Activated CD8-positive, alpha-beta T cell treated with anti-CD3 and anti-CD28 coated beads, Interleukin-2, amount 10 ng/mL, durations not matched to agents 7 days and 5 days (primary cell): ENCODE measurements around the gene NAIF1. TPM values are rescaled to one million over a fixed set of nuclear protein-coding genes. Genes with fewer than 3 reads are reported as not detected.
A peak's percentile ranks its signal among the peaks of the same experiment; 100 is the strongest.

Source experiments
- ATAC-seq: fragments of 150-1000 bp; cut with Tn5 transposase; one replicate; pipeline ENCODE4 v1.10.0; 2021; ENCODE audit warnings: moderate library complexity
- CTCF ChIA-PET: fragments of 350-600 bp; sonication (Branson Sonifier 250); formaldehyde crosslinking; loops from one replicate; lab custom pipeline; 2021; ENCODE audit warnings: antibody characterized with exemption; lab: Charles Lee
- POLR2A ChIA-PET: fragments of 350-600 bp; sonication (Branson Sonifier 250); formaldehyde crosslinking; loops from one replicate; lab custom pipeline; 2021; ENCODE audit warnings: antibody characterized with exemption; lab: Charles Lee
- DNase-seq: peaks from one replicate; pipeline ENCODE4 v3.0.0-alpha.2; 2020
- H3K27ac Mint-ChIP-seq: one replicate; pipeline ENCODE4 v1.8.0; 2021; ENCODE audit warnings: mild to moderate bottlenecking, mixed read lengths
- H3K27me3 Mint-ChIP-seq: one replicate; pipeline ENCODE4 v1.8.0; 2021; ENCODE audit warnings: low read depth, mixed read lengths
- H3K36me3 Mint-ChIP-seq: one replicate; pipeline ENCODE4 v1.8.0; 2021; ENCODE audit warnings: low read depth, mixed read lengths
- H3K4me1 Mint-ChIP-seq: one replicate; pipeline ENCODE4 v1.8.0; 2021; ENCODE audit warnings: low read depth, mixed read lengths
- H3K4me3 Mint-ChIP-seq: one replicate; pipeline ENCODE4 v1.8.0; 2021; ENCODE audit warnings: mild to moderate bottlenecking, mixed read lengths
- H3K9me3 Mint-ChIP-seq: one replicate; pipeline ENCODE4 v1.8.0; 2022; ENCODE audit warnings: mixed read lengths; ENCODE audit not compliant: insufficient read depth
- total RNA-seq, 2 experiments: library from RNA; stranded (reverse); gene quantifications; one replicate each; pipeline ENCODE4 v1.2.3, GENCODE V29; 2021

NAIF1 gene
- total RNA-seq, 2 experiments from 2014 or later, result 13.3 to 15.4 TPM

- POLR2A ChIA-PET, result interaction anchor here (0.6 to 2.2 kb wide), 4 partner anchors 27 to 252 kb away, joined by 3 to 12 read pairs (median 6); no protein-coding TSS in a partner anchor
- Mint-ChIP-seq H3K36me3 (peaks cover 46% of the 10 kb centered on the region), H3K9me3 (no peaks in the 10 kb centered on the region), H3K4me3 (no peak overlapping the region), H3K27ac (peak overlapping the region; percentile 31), H3K27me3 (no peaks in the 10 kb centered on the region), H3K4me1 (peaks cover 51% of the 10 kb centered on the region)
- ATAC-seq, result no peak
- no peak for DNase-seq
- CTCF ChIA-PET, result interaction anchor here (0.9 to 2.5 kb wide), 7 partner anchors 8 to 122 kb away, joined by 3 to 12 read pairs (median 4); no protein-coding TSS in a partner anchor
Measured at GRCh38 chr9:128065907-128066712, 1.0 kb downstream of the NAIF1 start.

GRCh38 chr9:128062846-128063831 is 4.0 kb downstream of the NAIF1 start:
- H3K27ac Mint-ChIP-seq, result no peak overlapping the region
- ChIA-PET CTCF (interaction anchor here (1.0 to 1.8 kb wide), 2 partner anchors 108 to 121 kb away, joined by 3 to 5 read pairs; no protein-coding TSS in a partner anchor), POLR2A (no interaction called here)
- no peak for DNase-seq
- H3K27me3 Mint-ChIP-seq, result no peaks in the 10 kb centered on the region
- peaks cover 47% of the 10 kb centered on the region for H3K4me1 Mint-ChIP-seq
- ATAC-seq, result no peak
- peaks cover 36% of the 10 kb centered on the region for H3K36me3 Mint-ChIP-seq
- H3K4me3 Mint-ChIP-seq, result no peak overlapping the region
- H3K9me3 Mint-ChIP-seq, result no peaks in the 10 kb centered on the region

- ATAC-seq (no peak), DNase-seq (no peak)
- ChIA-PET CTCF (interaction anchor here (1.3 to 1.8 kb wide), 3 partner anchors 10 to 107 kb away, joined by 3 to 5 read pairs (median 5); no protein-coding TSS in a partner anchor), POLR2A (no interaction called here)
- Mint-ChIP-seq H3K4me3 (no peak overlapping the region), H3K36me3 (peaks cover 36% of the 10 kb centered on the region), H3K9me3 (no peaks in the 10 kb centered on the region), H3K4me1 (peaks cover 47% of the 10 kb centered on the region), H3K27ac (peak overlapping the region; percentile 35), H3K27me3 (no peaks in the 10 kb centered on the region)
Measured at GRCh38 chr9:128062279-128062678, 4.8 kb downstream of the NAIF1 start.

- peak overlapping the region; percentile 83 for H3K27ac Mint-ChIP-seq
- H3K27me3 Mint-ChIP-seq, result no peaks in the 10 kb centered on the region
- H3K4me3 Mint-ChIP-seq, result peak overlapping the region; percentile 40
- no peaks in the 10 kb centered on the region for H3K9me3 Mint-ChIP-seq
- peak; percentile 64 for ATAC-seq
- peaks cover 36% of the 10 kb centered on the region for H3K36me3 Mint-ChIP-seq
- POLR2A ChIA-PET, result no interaction called here
- peaks cover 47% of the 10 kb centered on the region for H3K4me1 Mint-ChIP-seq
- DNase-seq, result peak; percentile 39
- CTCF ChIA-PET, result interaction anchor here (0.6 to 1.5 kb wide), 4 partner anchors 11 to 82 kb away, joined by 3 to 5 read pairs (median 3); no protein-coding TSS in a partner anchor
Measured at GRCh38 chr9:128061275-128061960, 5.7 kb downstream of the NAIF1 start.

GRCh38 chr9:128059365-128059983 is 7.6 kb downstream of the NAIF1 start:
- Mint-ChIP-seq H3K36me3 (peaks cover 26% of the 10 kb centered on the region), H3K4me3 (no peak overlapping the region), H3K27ac (no peak overlapping the region), H3K4me1 (peaks cover 32% of the 10 kb centered on the region), H3K27me3 (no peaks in the 10 kb centered on the region), H3K9me3 (no peaks in the 10 kb centered on the region)
- ATAC-seq, result no peak
- CTCF ChIA-PET, result interaction anchor here (1.5 kb wide), 1 partner anchor 24 kb away, joined by 6 read pairs; no protein-coding TSS in a partner anchor
- POLR2A ChIA-PET, result no interaction called here
- no peak for DNase-seq

GRCh38 chr9:128057724-128058409 is 9.3 kb downstream of the NAIF1 start:
- Mint-ChIP-seq H3K4me1 (peaks cover 27% of the 10 kb centered on the region), H3K36me3 (peaks cover 15% of the 10 kb centered on the region), H3K9me3 (no peaks in the 10 kb centered on the region), H3K4me3 (no peak overlapping the region), H3K27ac (no peak overlapping the region), H3K27me3 (no peaks in the 10 kb centered on the region)
- CTCF ChIA-PET, result interaction anchor here (1.1 to 1.7 kb wide), 3 partner anchors 9 to 114 kb away, joined by 4 to 7 read pairs (median 5); partner anchors contain the start of gene NAIF1
- POLR2A ChIA-PET, result no interaction called here
- ATAC-seq, result no peak
- no peak for DNase-seq

- DNase-seq (no peak), ATAC-seq (no peak)
- Mint-ChIP-seq H3K9me3 (no peaks in the 10 kb centered on the region), H3K4me3 (no peak overlapping the region), H3K27me3 (no peaks in the 10 kb centered on the region), H3K27ac (no peak overlapping the region), H3K4me1 (peaks cover 19% of the 10 kb centered on the region), H3K36me3 (peaks cover 8% of the 10 kb centered on the region)
- CTCF ChIA-PET, result interaction anchor here (1.1 to 1.7 kb wide), 3 partner anchors 10 to 114 kb away, joined by 4 to 7 read pairs (median 5); partner anchors contain the start of gene NAIF1
- POLR2A ChIA-PET, result no interaction called here
Measured at GRCh38 chr9:128056887-128057723, 10.0 kb downstream of the NAIF1 start.

GRCh38 chr9:128056086-128056485 is 11.0 kb downstream of the NAIF1 start:
- CTCF ChIA-PET, result interaction anchor here (0.9 to 1.0 kb wide), 2 partner anchors 9 to 31 kb away, joined by 3 read pairs; no protein-coding TSS in a partner anchor
- DNase-seq (no peak), ATAC-seq (no peak)
- POLR2A ChIA-PET, result interaction anchor here (1.5 kb wide), 1 partner anchor 11 kb away, joined by 3 read pairs; the partner anchor contains the start of genes NAIF1 and SLC25A25
- Mint-ChIP-seq H3K36me3 (no peaks in the 10 kb centered on the region), H3K27me3 (no peaks in the 10 kb centered on the region), H3K27ac (no peak overlapping the region), H3K9me3 (no peaks in the 10 kb centered on the region), H3K4me1 (peaks cover 9% of the 10 kb centered on the region), H3K4me3 (no peak overlapping the region)

GRCh38 chr9:128055344-128056040 is 11.6 kb downstream of the NAIF1 start:
- Mint-ChIP-seq H3K27ac (no peak overlapping the region), H3K4me1 (peaks cover 4% of the 10 kb centered on the region), H3K27me3 (no peaks in the 10 kb centered on the region), H3K36me3 (no peaks in the 10 kb centered on the region), H3K9me3 (no peaks in the 10 kb centered on the region), H3K4me3 (no peak overlapping the region)
- POLR2A ChIA-PET, result interaction anchor here (1.5 kb wide), 1 partner anchor 12 kb away, joined by 3 read pairs; the partner anchor contains the start of genes NAIF1 and SLC25A25
- CTCF ChIA-PET, result interaction anchor here (0.7 to 1.0 kb wide), 3 partner anchors 9 to 32 kb away, joined by 3 read pairs; no protein-coding TSS in a partner anchor
- ATAC-seq (no peak), DNase-seq (no peak)
